ENCODE data around the gene HPCAL1.

DNA sequence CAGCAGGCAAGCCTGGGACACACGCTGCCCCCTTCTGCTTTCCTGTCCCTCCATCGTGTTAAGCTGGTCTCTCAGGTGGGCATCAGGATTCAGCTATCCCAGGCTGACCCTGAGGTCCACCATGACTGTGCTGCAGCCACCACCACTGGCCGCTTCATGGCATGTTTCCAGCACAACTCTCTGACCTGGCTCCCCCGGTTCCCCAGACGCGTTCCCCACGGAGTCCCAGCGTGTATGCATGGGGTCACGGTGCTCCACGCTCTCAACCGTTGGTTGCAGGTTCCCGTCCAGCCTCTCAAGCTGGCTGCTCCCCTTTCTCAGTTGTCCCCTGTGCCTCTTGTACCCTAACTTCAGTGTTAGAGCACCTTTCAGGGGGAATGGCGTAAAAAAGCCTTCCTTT, 20.3 kb downstream of the HPCAL1 start:
- TF ChIP-seq, protein P1, sequence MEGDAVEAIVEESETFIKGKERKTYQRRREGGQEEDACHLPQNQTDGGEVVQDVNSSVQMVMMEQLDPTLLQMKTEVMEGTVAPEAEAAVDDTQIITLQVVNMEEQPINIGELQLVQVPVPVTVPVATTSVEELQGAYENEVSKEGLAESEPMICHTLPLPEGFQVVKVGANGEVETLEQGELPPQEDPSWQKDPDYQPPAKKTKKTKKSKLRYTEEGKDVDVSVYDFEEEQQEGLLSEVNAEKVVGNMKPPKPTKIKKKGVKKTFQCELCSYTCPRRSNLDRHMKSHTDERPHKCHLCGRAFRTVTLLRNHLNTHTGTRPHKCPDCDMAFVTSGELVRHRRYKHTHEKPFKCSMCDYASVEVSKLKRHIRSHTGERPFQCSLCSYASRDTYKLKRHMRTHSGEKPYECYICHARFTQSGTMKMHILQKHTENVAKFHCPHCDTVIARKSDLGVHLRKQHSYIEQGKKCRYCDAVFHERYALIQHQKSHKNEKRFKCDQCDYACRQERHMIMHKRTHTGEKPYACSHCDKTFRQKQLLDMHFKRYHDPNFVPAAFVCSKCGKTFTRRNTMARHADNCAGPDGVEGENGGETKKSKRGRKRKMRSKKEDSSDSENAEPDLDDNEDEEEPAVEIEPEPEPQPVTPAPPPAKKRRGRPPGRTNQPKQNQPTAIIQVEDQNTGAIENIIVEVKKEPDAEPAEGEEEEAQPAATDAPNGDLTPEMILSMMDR (IDR thresholded peaks at IDR 0.05; ENCODE audit: insufficient read depth, low read length, poor library complexity, severe bottlenecking), result no peak
- TF ChIP-seq EZH2phosphoT487 (conservative IDR thresholded peaks at IDR 0.05; ENCODE audit: low read length), result no peak

All from SU-DHL-6 (cell line).